ENCODE data around the gene COL15A1.

COL15A1 gene

GRCh38 chr9:98990181-98990870 is 46.6 kb downstream of the COL15A1 start:
- H3K27me3 Mint-ChIP-seq = peaks cover 0 to 45% of the 10 kb centered on the region in 2 donors
- no peak overlapping the region for H3K4me3 Mint-ChIP-seq
- H3K27ac Mint-ChIP-seq = no peak overlapping the region
- DNase-seq (no peak), ATAC-seq (replicated peaks) (no peak)
- no peaks in the 10 kb centered on the region for H3K36me3 Mint-ChIP-seq (ENCODE audit: insufficient read depth)
- no peaks in the 10 kb centered on the region for H3K9me3 Mint-ChIP-seq
- H3K4me1 Mint-ChIP-seq (ENCODE audit: low read depth in 2 of 2) = peaks cover 0 to 2% of the 10 kb centered on the region in 2 donors

GRCh38 chr9:98992107-98992884 is 48.6 kb downstream of the COL15A1 start:
- no peaks in the 10 kb centered on the region for H3K36me3 Mint-ChIP-seq (ENCODE audit: insufficient read depth)
- ATAC-seq (replicated peaks) (no peak), DNase-seq (no peak)
- no peaks in the 10 kb centered on the region for H3K9me3 Mint-ChIP-seq
- H3K4me1 Mint-ChIP-seq (ENCODE audit: low read depth in 2 of 2) = peaks cover 0 to 2% of the 10 kb centered on the region in 2 donors
- H3K4me3 Mint-ChIP-seq = no peak overlapping the region
- H3K27me3 Mint-ChIP-seq = peaks cover 0 to 51% of the 10 kb centered on the region in 2 donors
- H3K27ac Mint-ChIP-seq = no peak overlapping the region

GRCh38 chr9:98992885-98993569 is 49.3 kb downstream of the COL15A1 start:
- ATAC-seq (replicated peaks) = no peak
- Mint-ChIP-seq H3K27me3 (peaks cover 0 to 48% of the 10 kb centered on the region in 2 donors), H3K4me3 (no peak overlapping the region), H3K36me3 (ENCODE audit: insufficient read depth) (no peaks in the 10 kb centered on the region), H3K9me3 (no peaks in the 10 kb centered on the region), H3K4me1 (ENCODE audit: low read depth in 2 of 2) (peaks cover 0 to 2% of the 10 kb centered on the region in 2 donors), H3K27ac (no peak overlapping the region)
- no peak for DNase-seq

GRCh38 chr9:98993570-98993945 is 49.9 kb downstream of the COL15A1 start:
- H3K4me1 Mint-ChIP-seq (ENCODE audit: low read depth in 2 of 2) = peaks cover 0 to 2% of the 10 kb centered on the region in 2 donors
- H3K4me3 Mint-ChIP-seq = no peak overlapping the region
- no peaks in the 10 kb centered on the region for H3K9me3 Mint-ChIP-seq
- no peak overlapping the region for H3K27ac Mint-ChIP-seq
- DNase-seq (no peak), ATAC-seq (replicated peaks) (peak; percentile 42)
- no peaks in the 10 kb centered on the region for H3K36me3 Mint-ChIP-seq (ENCODE audit: insufficient read depth)
- peaks cover 0 to 48% of the 10 kb centered on the region in 2 donors for H3K27me3 Mint-ChIP-seq

- DNase-seq (no peak), ATAC-seq (replicated peaks) (no peak)
- Mint-ChIP-seq H3K27me3 (peaks cover 0 to 48% of the 10 kb centered on the region in 2 donors), H3K4me3 (no peak overlapping the region), H3K4me1 (ENCODE audit: low read depth in 2 of 2) (peaks cover 0 to 7% of the 10 kb centered on the region in 2 donors), H3K9me3 (no peaks in the 10 kb centered on the region), H3K27ac (no peak overlapping the region), H3K36me3 (ENCODE audit: insufficient read depth) (no peaks in the 10 kb centered on the region)
Observed at GRCh38 chr9:98994172-98995058, 50.7 kb downstream of the COL15A1 start.

GRCh38 chr9:98995059-98995671 is 51.5 kb downstream of the COL15A1 start:
- peaks cover 0 to 48% of the 10 kb centered on the region in 2 donors for H3K27me3 Mint-ChIP-seq
- H3K36me3 Mint-ChIP-seq (ENCODE audit: insufficient read depth) = no peaks in the 10 kb centered on the region
- H3K9me3 Mint-ChIP-seq = no peaks in the 10 kb centered on the region
- no peak overlapping the region for H3K4me3 Mint-ChIP-seq
- no peak overlapping the region for H3K27ac Mint-ChIP-seq
- ATAC-seq (replicated peaks) (no peak), DNase-seq (no peak)
- peaks cover 0 to 6% of the 10 kb centered on the region in 2 donors for H3K4me1 Mint-ChIP-seq (ENCODE audit: low read depth in 2 of 2)

- Mint-ChIP-seq H3K27ac (peak overlapping the region in 1 of 2 donors; percentile 3), H3K36me3 (ENCODE audit: insufficient read depth) (no peaks in the 10 kb centered on the region), H3K9me3 (no peaks in the 10 kb centered on the region), H3K4me3 (no peak overlapping the region), H3K4me1 (ENCODE audit: low read depth in 2 of 2) (peaks cover 8 to 14% of the 10 kb centered on the region in 2 donors), H3K27me3 (peaks cover 0 to 48% of the 10 kb centered on the region in 2 donors)
- ATAC-seq (replicated peaks) (no peak), DNase-seq (no peak)
Observed at GRCh38 chr9:98995971-98996504, 52.3 kb downstream of the COL15A1 start.

- Mint-ChIP-seq H3K9me3 (no peaks in the 10 kb centered on the region), H3K4me1 (ENCODE audit: low read depth in 2 of 2) (peaks cover 15 to 19% of the 10 kb centered on the region in 2 donors), H3K27ac (no peak overlapping the region), H3K36me3 (ENCODE audit: insufficient read depth) (no peaks in the 10 kb centered on the region), H3K27me3 (peaks cover 0 to 48% of the 10 kb centered on the region in 2 donors), H3K4me3 (no peak overlapping the region)
- no peak for ATAC-seq (replicated peaks)
- no peak for DNase-seq
Observed at GRCh38 chr9:98997604-98998003, 53.9 kb downstream of the COL15A1 start.

- Mint-ChIP-seq H3K4me3 (no peak overlapping the region), H3K36me3 (ENCODE audit: insufficient read depth) (no peaks in the 10 kb centered on the region), H3K4me1 (ENCODE audit: low read depth in 2 of 2) (peaks cover 15 to 19% of the 10 kb centered on the region in 2 donors), H3K9me3 (no peaks in the 10 kb centered on the region), H3K27ac (peak overlapping the region in 1 of 2 donors; percentile 33), H3K27me3 (peaks cover 0 to 43% of the 10 kb centered on the region in 2 donors)
- ATAC-seq (replicated peaks) (peak; percentile 65), DNase-seq (peak; percentile 50 to 51 (median 51))
Observed at GRCh38 chr9:98998441-98999151, 54.9 kb downstream of the COL15A1 start.

GRCh38 chr9:98999152-98999525 is 55.4 kb downstream of the COL15A1 start:
- Mint-ChIP-seq H3K4me3 (no peak overlapping the region), H3K27me3 (peaks cover 0 to 43% of the 10 kb centered on the region in 2 donors), H3K4me1 (ENCODE audit: low read depth in 2 of 2) (peaks cover 19 to 21% of the 10 kb centered on the region in 2 donors), H3K27ac (no peak overlapping the region), H3K36me3 (ENCODE audit: insufficient read depth) (no peaks in the 10 kb centered on the region), H3K9me3 (no peaks in the 10 kb centered on the region)
- ATAC-seq (replicated peaks) (no peak), DNase-seq (no peak)

- Mint-ChIP-seq H3K4me3 (peak overlapping the region in 1 of 2 donors; percentile 29), H3K36me3 (ENCODE audit: insufficient read depth) (no peaks in the 10 kb centered on the region), H3K27ac (peak overlapping the region in 1 of 2 donors; percentile 49), H3K27me3 (peaks cover 0 to 34% of the 10 kb centered on the region in 2 donors), H3K4me1 (ENCODE audit: low read depth in 2 of 2) (peaks cover 24 to 26% of the 10 kb centered on the region in 2 donors), H3K9me3 (no peaks in the 10 kb centered on the region)
- peak; percentile 80 for ATAC-seq (replicated peaks)
- DNase-seq = peak; percentile 55 to 64 (median 57)
Observed at GRCh38 chr9:99000476-99001395, 57.0 kb downstream of the COL15A1 start.

All from effector memory CD8-positive, alpha-beta T cell (primary cell).